ENCODE measurements around the gene METTL9. TPM values are rescaled to one million over a fixed set of nuclear protein-coding genes. Genes with fewer than 3 reads are reported as not detected.

Gene METTL9
- total and polyA plus RNA-seq, 9 of the 15 experiments (the other 6 are each of a cell fraction or from before 2014, with no cell fraction given): 12.2 to 107 (median 79.1) TPM

DNA sequence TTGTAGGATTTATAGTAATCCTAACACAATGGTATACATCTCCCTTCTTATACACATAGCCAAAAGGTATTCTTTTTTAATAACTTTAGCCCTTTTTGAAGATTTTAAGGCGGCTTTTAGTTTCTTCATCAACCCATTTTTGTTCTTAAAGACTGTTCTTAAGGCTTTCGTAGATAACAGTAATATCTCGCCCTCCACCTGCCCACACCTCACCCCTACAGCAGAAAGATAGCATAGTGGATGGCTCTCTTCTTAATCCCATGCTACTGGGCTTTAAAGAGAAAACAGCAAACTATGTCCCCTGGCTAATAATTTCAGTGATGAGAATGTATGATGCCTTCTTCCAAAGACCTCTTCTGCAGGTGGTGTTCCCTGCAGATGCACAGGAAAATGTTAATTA lies 44.4 kb downstream of the METTL9 start (continued):
- TF ChIP-seq RERE (CRISPR knock-in tag; IDR thresholded peaks at IDR 0.05; ENCODE audit: borderline replicate concordance): no peak
- no peak for TF ChIP-seq ZNF584 (CRISPR knock-in tag; IDR thresholded peaks at IDR 0.05; ENCODE audit: low read depth)
- TF ChIP-seq ARID1B (IDR thresholded peaks at IDR 0.05): peak; percentile 70
- no peak for TF ChIP-seq HNRNPLL (IDR thresholded peaks at IDR 0.05; ENCODE audit: low read depth, low read length, poor library complexity, severe bottlenecking)
- TF ChIP-seq SREBF1 (IDR thresholded peaks at IDR 0.05; ENCODE audit: borderline replicate concordance, low read depth, low read length): no peak
- TF ChIP-seq RFX1 (IDR thresholded peaks at IDR 0.05): no peak
- no peak for TF ChIP-seq ZNF175 (CRISPR knock-in tag; IDR thresholded peaks at IDR 0.05; ENCODE audit: low read depth)
- TF ChIP-seq ZNF12 (CRISPR knock-in tag; IDR thresholded peaks at IDR 0.05): no peak
- no peak for TF ChIP-seq MYNN (IDR thresholded peaks at IDR 0.05)
- TF ChIP-seq MYNN (CRISPR knock-in tag; IDR thresholded peaks at IDR 0.05): no peak
- no peak for TF ChIP-seq CXXC5 (CRISPR knock-in tag; IDR thresholded peaks at IDR 0.05)
- no peak for TF ChIP-seq SMC3 (conservative IDR thresholded peaks at IDR 0.05; ENCODE audit: insufficient read depth, low read depth, low read length)
- TF ChIP-seq NUFIP1 (IDR thresholded peaks at IDR 0.05; ENCODE audit: partially characterized antibody): no peak
- peak; percentile 48; the same call in 1 of the 2 replicates for TF ChIP-seq TEAD4 (IDR thresholded peaks at IDR 0.05; ENCODE audit: low read length)
- TF ChIP-seq TEAD4 (CRISPR knock-in tag; IDR thresholded peaks at IDR 0.05; ENCODE audit: borderline replicate concordance): no peak
- TF ChIP-seq ZNF507 (tag; conservative IDR thresholded peaks at IDR 0.05): no peak
- TF ChIP-seq NCOR1 (IDR thresholded peaks at IDR 0.05): peak; percentile 32; the same call in 1 of the 2 replicates
- TF ChIP-seq CBFA2T2 (conservative IDR thresholded peaks at IDR 0.05): peak; percentile 63
- TF ChIP-seq TAF7 (tag; IDR thresholded peaks at IDR 0.05): no peak
- no peak for TF ChIP-seq ZNF766 (CRISPR knock-in tag; conservative IDR thresholded peaks at IDR 0.05)
- no peak for TF ChIP-seq BCOR (IDR thresholded peaks at IDR 0.05)
- TF ChIP-seq ZNF764 (CRISPR knock-in tag; IDR thresholded peaks at IDR 0.05; ENCODE audit: low read depth): no peak
- no peak for TF ChIP-seq ZNF717 (CRISPR knock-in tag; IDR thresholded peaks at IDR 0.05)
- TF ChIP-seq HDAC8 (tag; IDR thresholded peaks at IDR 0.05): no peak
- TF ChIP-seq ZBTB1 (CRISPR knock-in tag; IDR thresholded peaks at IDR 0.05; ENCODE audit: borderline replicate concordance, low read depth): no peak
- TF ChIP-seq USF2 (CRISPR knock-in tag; IDR thresholded peaks at IDR 0.05): no peak
- no peak for TF ChIP-seq U2AF1 (optimal IDR thresholded peaks at IDR 0.05; ENCODE audit: low read depth, low read length)
- no peak for TF ChIP-seq RAD51 (IDR thresholded peaks at IDR 0.05; ENCODE audit: borderline replicate concordance, low read depth)

Data from K562 (cell line).